Esophagus muscularis mucosa (tissue), 4 donors: ENCODE measurements around the gene MCHR2. TPM values are rescaled to one million over a fixed set of nuclear protein-coding genes. Genes with fewer than 3 reads are reported as not detected.

Source experiments
- DNase-seq: peaks from one replicate; pipeline ENCODE4 v3.0.0-alpha.2; 2017; ENCODE audit errors: extremely low spot score
- H3K27ac ChIP-seq, 4 donors: fragments of 200-600 bp; sonication (generic); replicated peaks in 1 of 4; 1 replicate in 3 of 4; 2 replicates in 1 of 4; pipeline ENCODE4 v1.5.1; 2016 to 2019; ENCODE audit warnings: mild to moderate bottlenecking in 1 of 4
- H3K27me3 ChIP-seq, 4 donors: fragments of 200-600 bp; sonication (generic); one replicate each; pipeline versions ENCODE4 v1.5.1 to v1.6.0; 2016 to 2019
- H3K36me3 ChIP-seq, 4 donors: fragments of 200-600 bp; sonication (generic); one replicate each; pipeline ENCODE4 v1.5.1; 2016 to 2019
- H3K4me1 ChIP-seq, 4 donors: fragments of 200-600 bp; sonication (generic); one replicate each; pipeline ENCODE4 v1.5.1; 2016 to 2019
- H3K4me3 ChIP-seq, 4 donors: fragments of 200-600 bp; sonication (generic); 1 replicate in 2 of 4; 2 replicates in 2 of 4; pipeline ENCODE4 v1.5.1; 2016 to 2019; ENCODE audit warnings: mild to moderate bottlenecking in 4 of 4, moderate library complexity in 1 of 4
- H3K9me3 ChIP-seq, 4 donors: fragments of 200-600 bp; sonication (generic); 1 replicate in 3 of 4; 2 replicates in 1 of 4; pipeline ENCODE4 v1.5.1; 2016 to 2019
- EP300 ChIP-seq: sonication (generic); formaldehyde crosslinking; IDR thresholded peaks from one replicate; pipeline ENCODE4 v1.6.1; 2017; ENCODE audit warnings: antibody characterized with exemption
- POLR2A ChIP-seq: fragments of 450-650 bp; IDR thresholded peaks from one replicate; pipeline ENCODE4 v1.6.1; 2017; ENCODE audit warnings: antibody characterized with exemption, moderate library complexity, mild to moderate bottlenecking, low read depth
- POLR2AphosphoS5 ChIP-seq, 2 donors: sonication (generic); formaldehyde crosslinking; IDR thresholded peaks; one replicate each; pipeline ENCODE4 v1.6.1; 2017; ENCODE audit warnings: antibody characterized with exemption in 2 of 2
- WGBS: methylation state at CpG from one replicate; pipeline ENCODE4 v1.1.5; 2018; 5-methylcytosine and 5-hydroxymethylcytosine counted together
- intact Hi-C: fragments of 100-400 bp; cut with DNase I; formaldehyde crosslinking; loops from one replicate; pipeline ENCODE4 v1.15.1; 2023
- total RNA-seq, 4 donors: library from RNA; depleted of rRNA; stranded (reverse); fragments of >200 nt; gene quantifications; one replicate each; pipeline versions ENCODE4 v1.1.0 to v1.2.1, GENCODE V29; 2016
- TF ChIP-seq, protein P1 (sequence below), 3 experiments: fragments of 200-600 bp in 2 of 3; fragments of 450-650 bp in 1 of 3; sonication (generic) in 2 of 3; IDR thresholded peaks; one replicate each; pipeline ENCODE4 v1.5.1; 2017 to 2019; ENCODE audit warnings: antibody characterized with exemption in 3 of 3, mild to moderate bottlenecking in 2 of 3, moderate library complexity in 1 of 3

Gene MCHR2
- total RNA-seq, 4 donors from 2014 or later, result not detected

- no peak overlapping the region for H3K4me3 ChIP-seq
- intact Hi-C loops, result no loop called here
Measured at GRCh38 chr6:99980741-99981140, 13.3 kb downstream of the MCHR2 start.

GRCh38 chr6:99979953-99980352 is 14.1 kb downstream of the MCHR2 start:
- intact Hi-C loops, result no loop called here
- no peaks in the 10 kb centered on the region for H3K36me3 ChIP-seq
- no peak overlapping the region for H3K27ac ChIP-seq
- DNase-seq, result no peak
- H3K9me3 ChIP-seq, result no peaks in the 10 kb centered on the region
- no peak overlapping the region for H3K4me3 ChIP-seq
- H3K4me1 ChIP-seq, result no peaks in the 10 kb centered on the region
- TF ChIP-seq POLR2A, result no peak
- no peak for TF ChIP-seq EP300
- TF ChIP-seq POLR2AphosphoS5 (IDR thresholded peaks at IDR 0.05), result no peak
- TF ChIP-seq, protein P1, sequence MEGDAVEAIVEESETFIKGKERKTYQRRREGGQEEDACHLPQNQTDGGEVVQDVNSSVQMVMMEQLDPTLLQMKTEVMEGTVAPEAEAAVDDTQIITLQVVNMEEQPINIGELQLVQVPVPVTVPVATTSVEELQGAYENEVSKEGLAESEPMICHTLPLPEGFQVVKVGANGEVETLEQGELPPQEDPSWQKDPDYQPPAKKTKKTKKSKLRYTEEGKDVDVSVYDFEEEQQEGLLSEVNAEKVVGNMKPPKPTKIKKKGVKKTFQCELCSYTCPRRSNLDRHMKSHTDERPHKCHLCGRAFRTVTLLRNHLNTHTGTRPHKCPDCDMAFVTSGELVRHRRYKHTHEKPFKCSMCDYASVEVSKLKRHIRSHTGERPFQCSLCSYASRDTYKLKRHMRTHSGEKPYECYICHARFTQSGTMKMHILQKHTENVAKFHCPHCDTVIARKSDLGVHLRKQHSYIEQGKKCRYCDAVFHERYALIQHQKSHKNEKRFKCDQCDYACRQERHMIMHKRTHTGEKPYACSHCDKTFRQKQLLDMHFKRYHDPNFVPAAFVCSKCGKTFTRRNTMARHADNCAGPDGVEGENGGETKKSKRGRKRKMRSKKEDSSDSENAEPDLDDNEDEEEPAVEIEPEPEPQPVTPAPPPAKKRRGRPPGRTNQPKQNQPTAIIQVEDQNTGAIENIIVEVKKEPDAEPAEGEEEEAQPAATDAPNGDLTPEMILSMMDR (IDR thresholded peaks at IDR 0.05), result no peak
- no peaks in the 10 kb centered on the region for H3K27me3 ChIP-seq
- 71% methylated on average over 1 of the region's 1 CpG for WGBS

More at GRCh38 chr6:99980741-99981140, 13.3 kb downstream of the MCHR2 start:
- Histone ChIP-seq H3K27me3 (no peaks in the 10 kb centered on the region), H3K36me3 (no peaks in the 10 kb centered on the region), H3K4me1 (no peaks in the 10 kb centered on the region), H3K9me3 (no peaks in the 10 kb centered on the region), H3K27ac (no peak overlapping the region)
- no peak for TF ChIP-seq POLR2A
- TF ChIP-seq POLR2AphosphoS5 (IDR thresholded peaks at IDR 0.05), result no peak
- TF ChIP-seq EP300, result no peak
- TF ChIP-seq, protein P1 (IDR thresholded peaks at IDR 0.05), result no peak
- no peak for DNase-seq

DNA sequence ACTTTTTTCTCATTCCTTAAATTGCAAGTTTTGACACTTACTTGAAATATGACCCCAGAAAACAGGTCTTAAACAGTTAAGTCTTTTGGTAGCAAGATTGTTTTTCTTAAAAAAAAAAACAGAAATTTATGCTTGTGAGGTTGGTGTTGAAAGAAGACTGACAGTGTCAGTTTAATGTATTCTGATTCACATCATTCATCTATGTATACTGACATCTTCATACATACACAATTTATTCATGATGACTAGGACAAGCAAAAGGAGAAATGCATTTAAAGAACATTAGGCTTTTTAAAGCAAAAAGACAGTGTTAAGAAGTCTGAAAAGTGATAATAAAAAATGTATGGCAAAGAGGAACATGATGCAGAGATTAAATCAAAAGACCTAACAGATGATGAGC is 27.0 kb downstream of the MCHR2 start:
- Histone ChIP-seq H3K27me3 (no peaks in the 10 kb centered on the region), H3K4me1 (no peaks in the 10 kb centered on the region), H3K36me3 (no peaks in the 10 kb centered on the region), H3K4me3 (no peak overlapping the region), H3K9me3 (no peaks in the 10 kb centered on the region), H3K27ac (no peak overlapping the region)
- TF ChIP-seq, protein P1 (IDR thresholded peaks at IDR 0.05), result no peak
- no peak for DNase-seq
- intact Hi-C loops, result no loop called here

DNA sequence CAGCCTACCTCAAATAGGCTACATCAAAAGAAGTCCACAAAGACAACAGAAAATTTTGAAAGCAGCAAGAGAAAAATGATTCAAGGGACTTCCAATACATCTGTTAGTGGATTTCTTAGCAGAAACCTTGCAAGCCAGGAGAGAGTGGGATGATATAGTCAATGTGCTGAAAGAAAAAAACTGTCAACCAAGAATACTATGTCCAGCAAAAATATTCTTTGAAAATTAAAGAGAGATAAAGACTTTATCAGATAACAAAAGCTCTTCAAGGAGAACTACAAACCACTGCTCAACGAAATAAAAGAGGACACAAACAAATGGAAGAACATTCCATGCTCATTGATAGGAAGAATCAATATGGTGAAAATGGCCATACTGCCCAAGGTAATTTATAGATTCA is 34.0 kb downstream of the MCHR2 start:
- 76% methylated on average over 1 of the region's 1 CpG for WGBS
- intact Hi-C loops, result no loop called here

More for the DNA sequence above, 34.0 kb downstream of the MCHR2 start:
- Histone ChIP-seq H3K4me1 (no peaks in the 10 kb centered on the region), H3K9me3 (peaks cover 0 to 30% (median 20%) of the 10 kb centered on the region in 4 donors), H3K27me3 (no peaks in the 10 kb centered on the region), H3K36me3 (no peaks in the 10 kb centered on the region), H3K27ac (no peak overlapping the region), H3K4me3 (no peak overlapping the region)
- no peak for TF ChIP-seq POLR2AphosphoS5 (IDR thresholded peaks at IDR 0.05)
- TF ChIP-seq EP300, result no peak
- no peak for TF ChIP-seq POLR2A
- TF ChIP-seq, protein P1 (IDR thresholded peaks at IDR 0.05), result no peak
- DNase-seq, result no peak
